Measurements from ENCODE around the gene FOXN4.

The FOXN4 gene

GRCh38 chr12:109305547-109305946 lies 3.5 kb downstream of the FOXN4 start:
- no peak for DNase-seq (ENCODE audit: low read depth in 2 of 2)

GRCh38 chr12:109304485-109304884 lies 4.6 kb downstream of the FOXN4 start:
- DNase-seq (ENCODE audit: low read depth in 2 of 2) = no peak

GRCh38 chr12:109302770-109303169 lies 6.3 kb downstream of the FOXN4 start:
- DNase-seq (ENCODE audit: low read depth in 2 of 2) = no peak

- DNase-seq (ENCODE audit: low read depth in 2 of 2) = no peak
Measured at GRCh38 chr12:109302358-109302757, 6.7 kb downstream of the FOXN4 start.

GRCh38 chr12:109301643-109302168 lies 7.4 kb downstream of the FOXN4 start:
- DNase-seq (ENCODE audit: low read depth in 2 of 2) = no peak

- DNase-seq (ENCODE audit: low read depth in 2 of 2) = no peak
Measured at GRCh38 chr12:109299849-109300248, 9.2 kb downstream of the FOXN4 start.

- no peak for DNase-seq (ENCODE audit: low read depth in 2 of 2)
Measured at GRCh38 chr12:109296431-109296830, 12.7 kb downstream of the FOXN4 start.

- no peak for DNase-seq (ENCODE audit: low read depth in 2 of 2)
Measured at GRCh38 chr12:109295764-109296425, 13.2 kb downstream of the FOXN4 start.

GRCh38 chr12:109294286-109294796 lies 14.7 kb downstream of the FOXN4 start:
- no peak for DNase-seq (ENCODE audit: low read depth in 2 of 2)

GRCh38 chr12:109293106-109293505 lies 16.0 kb downstream of the FOXN4 start:
- no peak for DNase-seq (ENCODE audit: low read depth in 2 of 2)

GRCh38 chr12:109292342-109292711 lies 16.8 kb downstream of the FOXN4 start:
- no peak for DNase-seq (ENCODE audit: low read depth in 2 of 2)

- DNase-seq (ENCODE audit: low read depth in 2 of 2) = no peak
Measured at GRCh38 chr12:109291521-109292341, 17.4 kb downstream of the FOXN4 start.

GRCh38 chr12:109291117-109291516 lies 18.0 kb downstream of the FOXN4 start:
- no peak for DNase-seq (ENCODE audit: low read depth in 2 of 2)

- no peak for DNase-seq (ENCODE audit: low read depth in 2 of 2)
Measured at GRCh38 chr12:109290061-109290460, 19.0 kb downstream of the FOXN4 start.

- no peak for DNase-seq (ENCODE audit: low read depth in 2 of 2)
Measured at GRCh38 chr12:109289551-109289950, 19.5 kb downstream of the FOXN4 start.

GRCh38 chr12:109289004-109289403 lies 20.1 kb downstream of the FOXN4 start:
- DNase-seq (ENCODE audit: low read depth in 2 of 2) = no peak

- no peak for DNase-seq (ENCODE audit: low read depth in 2 of 2)
Measured at GRCh38 chr12:109288571-109288970, 20.5 kb downstream of the FOXN4 start.

GRCh38 chr12:109287811-109288469 lies 21.1 kb downstream of the FOXN4 start:
- DNase-seq (ENCODE audit: low read depth in 2 of 2) = no peak

GRCh38 chr12:109287181-109287580 lies 21.9 kb downstream of the FOXN4 start:
- DNase-seq (ENCODE audit: low read depth in 2 of 2) = no peak

- DNase-seq (ENCODE audit: low read depth in 2 of 2) = no peak
Measured at GRCh38 chr12:109286652-109287051, 22.4 kb downstream of the FOXN4 start.

- no peak for DNase-seq (ENCODE audit: low read depth in 2 of 2)
Measured at GRCh38 chr12:109286252-109286651, 22.8 kb downstream of the FOXN4 start.

- DNase-seq (ENCODE audit: low read depth in 2 of 2) = no peak
Measured at GRCh38 chr12:109284392-109284791, 24.7 kb downstream of the FOXN4 start.
